GM18867 (cell line): Measurements from ENCODE around the gene CAPN2.
"Not testable (repeated sequence)": the region's sequence is repeated elsewhere in the genome, so short reads cannot be mapped to it uniquely, and the experiment has no call there.

Experiments
- ATAC-seq: cut with Tn5 transposase; IDR thresholded peaks from one replicate; pipeline ENCODE4 v1.9.1; 2021; ENCODE audit warnings: mild to moderate bottlenecking, moderate library complexity; ENCODE audit not compliant: unreplicated experiment

Gene CAPN2

DNA sequence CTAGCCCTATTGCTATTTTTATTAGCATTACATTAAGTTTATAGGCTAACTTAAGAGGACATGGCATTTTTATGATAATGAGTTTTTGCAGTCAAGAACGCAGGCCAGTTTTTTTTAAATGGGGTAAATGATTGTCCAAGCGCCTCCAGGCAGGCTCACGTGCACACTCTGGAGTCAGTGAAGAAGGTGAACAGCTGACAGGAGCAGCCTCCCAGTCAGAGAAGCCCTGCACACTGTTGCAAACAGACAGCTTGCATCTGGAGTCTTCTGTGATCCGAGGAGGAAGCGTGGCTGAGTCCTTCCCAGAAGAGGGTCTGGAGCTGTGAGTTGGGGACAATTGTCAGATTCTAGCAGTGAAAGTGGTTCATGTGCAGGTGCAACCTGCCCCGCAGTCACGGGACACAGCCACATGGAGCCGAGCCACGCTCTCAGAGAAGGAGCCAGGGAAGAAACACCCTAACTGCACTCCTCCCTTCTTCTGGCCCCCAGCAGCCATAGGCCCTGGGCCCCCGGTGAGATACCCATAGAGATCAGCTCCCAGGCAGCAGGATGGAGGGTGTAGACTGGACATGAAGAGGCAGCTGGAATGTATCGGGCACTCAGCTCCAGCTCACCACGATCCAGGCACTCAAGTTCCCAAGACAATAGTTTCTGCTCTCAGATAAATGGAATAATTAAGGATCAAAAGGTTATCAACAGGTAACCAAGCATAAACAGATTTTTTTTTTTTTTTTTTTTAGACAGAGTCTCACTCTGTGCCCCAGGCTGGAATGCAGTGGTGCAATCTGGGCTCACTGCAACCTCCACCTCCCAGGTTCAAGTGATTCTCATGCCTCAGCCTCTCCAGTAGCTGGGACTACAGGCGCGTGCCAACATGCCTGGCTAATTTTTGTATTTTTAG, 26.4 kb downstream of the CAPN2 start:
- ATAC-seq = no peak

DNA sequence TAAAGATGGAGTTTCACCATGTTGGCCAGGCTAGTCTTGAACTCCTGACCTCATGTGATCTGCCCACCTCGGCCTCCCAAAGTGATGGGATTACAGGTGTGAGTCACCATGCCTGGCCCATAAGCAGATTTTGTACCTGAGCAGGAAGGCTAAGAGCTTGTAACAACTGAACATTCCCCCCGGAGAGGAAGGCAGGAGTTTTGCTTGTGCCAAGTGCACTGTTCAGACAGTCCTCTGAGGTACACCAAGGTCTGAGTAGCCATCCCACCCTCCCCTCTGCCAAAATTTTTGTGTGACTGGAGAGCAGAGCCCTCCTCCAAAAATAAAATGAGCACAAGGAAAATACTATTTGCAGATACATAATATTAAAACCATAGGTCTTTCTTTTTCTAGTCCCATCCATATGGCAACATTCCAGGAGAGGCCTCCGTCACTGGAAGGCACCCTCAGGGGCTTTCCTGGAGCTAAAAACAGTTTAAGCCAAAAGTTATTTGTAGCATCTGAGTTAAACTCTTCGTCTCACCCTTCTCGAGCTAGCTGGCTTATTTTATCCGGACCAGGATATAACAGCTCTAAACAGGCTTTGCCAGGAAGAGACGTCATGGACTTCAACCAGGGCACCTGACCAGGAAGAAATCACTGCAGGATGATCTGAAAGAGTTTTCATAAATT, 27.2 kb downstream of the CAPN2 start:
- no peak for ATAC-seq

DNA sequence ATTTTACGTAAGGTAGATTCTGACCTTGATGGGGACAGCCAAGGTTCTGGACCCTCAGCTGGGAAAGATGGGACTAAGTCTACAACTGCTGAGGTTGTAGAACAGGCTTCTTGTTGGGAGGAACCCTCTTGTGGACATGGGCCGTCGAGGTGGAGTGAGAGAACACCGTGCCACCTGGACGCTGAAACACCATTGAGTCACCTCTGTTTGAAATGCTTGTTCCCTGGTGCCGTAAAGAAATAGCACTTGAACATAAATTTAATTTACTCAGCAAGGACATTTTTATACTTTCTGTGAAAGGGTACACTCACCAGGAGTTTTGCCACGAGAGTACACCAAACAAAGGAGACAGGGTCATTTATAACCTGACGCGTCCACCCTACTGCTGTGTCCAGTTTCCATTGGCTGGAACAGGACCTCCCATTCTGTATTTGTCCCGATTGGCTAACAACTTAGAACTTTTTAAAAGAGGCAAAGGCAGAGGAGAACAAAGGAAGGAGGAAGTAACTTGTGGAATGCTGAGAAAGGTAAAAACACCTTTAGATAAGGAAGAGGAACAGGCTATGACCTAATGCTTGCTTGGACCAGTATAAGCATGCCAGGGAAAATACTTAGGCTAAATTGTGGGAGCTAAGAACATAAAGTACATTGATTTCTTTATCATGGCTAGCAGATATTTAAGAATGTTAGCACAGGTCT, 27.8 kb downstream of the CAPN2 start:
- not testable (repeated sequence) for ATAC-seq

DNA sequence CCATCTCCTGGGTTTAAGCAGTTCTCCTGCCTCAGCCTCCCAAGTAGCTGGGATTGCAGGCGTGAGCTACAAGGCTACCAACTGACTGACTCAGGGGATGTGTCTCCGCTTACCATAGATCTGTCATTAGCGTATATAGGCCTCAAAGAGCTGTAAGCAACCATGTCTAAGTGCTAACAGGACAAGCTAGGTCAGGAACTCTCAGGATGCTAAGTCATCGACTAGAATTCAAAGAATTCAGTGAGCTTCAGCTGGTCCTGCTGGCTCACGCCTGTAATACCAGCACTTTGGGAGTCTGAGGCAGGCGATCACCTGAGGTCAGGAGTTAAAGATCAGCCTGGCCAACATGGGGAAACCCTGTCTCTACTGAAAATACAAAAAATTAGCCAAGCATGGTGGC, 29.5 kb downstream of the CAPN2 start:
- no peak for ATAC-seq

DNA sequence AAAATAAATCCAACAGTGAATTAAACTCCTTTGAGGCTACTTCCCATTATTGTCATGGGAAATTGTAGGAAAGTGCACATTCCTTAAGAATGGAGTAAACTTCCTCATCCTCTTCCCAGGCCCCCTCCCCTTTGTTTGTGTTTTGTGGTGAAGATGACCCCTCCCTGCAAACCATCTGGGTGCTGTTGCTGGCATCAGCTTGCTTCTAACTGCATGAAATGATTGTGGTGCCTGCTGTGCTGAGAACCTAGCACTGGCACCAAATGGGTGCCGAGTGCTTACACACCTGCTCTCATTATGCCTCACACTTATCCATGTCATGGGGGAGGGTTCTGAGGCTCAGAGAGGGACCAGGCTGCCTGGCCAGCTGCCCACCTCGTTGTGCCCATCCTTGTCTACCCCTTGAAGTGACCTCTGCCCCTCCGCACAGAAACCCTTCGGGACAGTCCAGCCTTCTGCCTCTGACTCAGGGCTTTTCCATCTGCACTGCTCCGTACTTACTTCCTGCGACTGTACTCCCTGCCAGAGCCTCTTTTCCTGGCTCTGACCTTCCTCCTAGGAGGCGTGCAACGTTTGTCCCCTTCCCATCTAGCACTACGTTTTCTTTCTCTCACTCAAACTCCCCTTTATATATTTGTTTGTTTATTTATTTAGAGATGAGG, 30.6 kb downstream of the CAPN2 start:
- ATAC-seq = no peak

DNA sequence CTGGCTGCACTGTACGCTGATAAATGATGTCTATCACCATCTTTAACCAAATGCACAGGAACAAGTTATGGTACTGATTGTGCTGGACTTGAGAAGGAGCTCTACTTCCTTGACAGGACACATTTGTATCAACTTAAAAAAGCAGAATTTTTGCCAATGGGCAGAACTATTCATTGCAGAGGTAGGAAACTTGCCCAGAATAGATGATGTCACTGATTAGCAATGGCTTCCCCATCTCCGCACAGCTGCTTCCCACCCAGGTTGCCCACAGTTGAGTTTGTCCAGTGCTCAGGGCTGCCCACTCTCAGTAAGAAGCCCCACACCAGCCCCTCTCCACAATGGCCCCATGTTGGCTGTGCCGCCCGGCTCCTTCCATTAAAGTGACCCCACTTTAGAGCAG, 33.4 kb downstream of the CAPN2 start:
- ATAC-seq = no peak

DNA sequence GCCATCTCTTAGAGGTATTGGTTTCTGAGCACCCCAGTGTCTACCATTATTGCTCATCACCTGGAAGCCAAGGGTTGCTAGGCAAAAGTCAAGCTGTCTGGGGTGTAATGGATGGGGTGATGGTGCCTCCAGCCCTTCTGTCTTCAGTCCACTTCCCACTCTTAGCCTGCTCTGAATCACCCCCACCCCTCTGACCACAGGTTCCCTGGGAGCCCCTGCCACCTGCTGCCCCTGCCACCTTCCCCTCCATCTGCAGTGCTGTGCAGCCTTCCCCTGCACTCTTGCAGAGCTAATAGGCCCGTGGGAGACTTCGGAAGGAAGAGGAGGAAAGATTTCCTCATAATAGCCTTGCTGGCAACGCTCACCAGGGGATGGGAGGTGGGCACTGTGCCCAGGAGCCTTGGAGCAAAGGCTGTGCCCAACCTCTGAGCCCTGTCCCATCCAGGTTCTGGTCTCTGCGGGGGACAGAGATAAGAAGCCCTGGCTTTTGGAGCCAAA, 35.5 kb downstream of the CAPN2 start:
- peak; percentile 16 for ATAC-seq

DNA sequence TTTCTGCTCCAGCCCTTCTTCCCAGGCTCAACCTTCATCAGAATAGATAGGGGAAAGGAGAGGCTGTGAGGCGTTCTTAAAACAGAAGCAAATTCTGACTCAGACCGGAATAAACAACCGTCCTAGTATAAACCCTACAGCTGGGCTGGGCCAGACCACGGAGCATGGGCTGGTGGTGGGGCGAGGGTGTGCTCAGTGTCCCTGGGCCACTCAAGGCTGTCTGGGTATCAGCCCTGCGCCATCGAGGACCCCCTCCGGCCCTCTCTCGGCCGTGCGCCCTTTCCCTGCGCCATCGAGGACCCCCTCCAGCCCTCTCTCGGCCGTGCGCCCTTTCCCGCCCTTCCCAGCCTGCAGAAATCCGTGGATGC, 36.0 kb downstream of the CAPN2 start:
- ATAC-seq = peak; percentile 64

DNA sequence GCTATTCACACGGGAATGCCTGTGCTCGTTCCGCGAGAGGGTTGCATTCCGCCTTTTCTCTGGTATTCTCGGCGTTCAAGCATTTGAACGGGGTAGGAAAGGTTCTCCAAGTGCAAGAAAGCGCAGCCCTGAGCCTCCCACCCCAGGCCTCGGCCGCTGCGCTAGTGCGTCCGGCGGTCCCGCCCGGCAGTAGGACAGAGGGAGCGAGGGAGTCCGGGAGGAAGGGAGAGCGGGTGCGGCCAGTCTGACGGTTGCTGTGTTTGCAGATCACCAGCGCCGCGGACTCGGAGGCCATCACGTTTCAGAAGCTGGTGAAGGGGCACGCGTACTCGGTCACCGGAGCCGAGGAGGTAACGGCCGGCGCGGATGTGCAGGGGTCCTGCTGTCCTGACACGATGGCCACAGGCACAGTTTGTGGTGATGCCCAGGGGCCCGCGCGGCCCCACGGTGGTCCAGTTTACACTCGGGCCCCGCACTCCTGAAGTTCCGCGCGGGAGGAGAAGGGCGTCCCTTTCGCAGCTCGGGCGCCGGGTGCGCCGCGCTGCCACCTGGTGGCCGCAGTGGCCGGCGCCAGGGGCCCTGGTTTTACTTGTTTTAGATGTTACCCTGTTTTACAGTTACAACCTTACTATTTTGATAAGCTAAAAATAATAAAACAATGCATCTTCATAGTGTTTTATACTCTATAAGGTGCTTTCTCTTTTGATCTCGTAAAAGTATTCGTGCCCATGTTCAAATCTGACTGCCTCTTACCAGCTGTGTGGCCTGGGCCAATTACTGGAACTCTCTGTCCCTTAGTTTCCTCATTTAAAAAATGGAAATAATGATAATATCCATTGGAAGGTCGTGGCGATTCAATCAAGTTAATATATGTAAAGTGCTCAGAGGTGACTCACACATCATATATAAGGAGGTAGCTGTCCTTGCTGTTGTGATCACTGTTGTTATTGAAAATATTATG, 36.7 kb downstream of the CAPN2 start:
- ATAC-seq = peak; percentile 75

DNA sequence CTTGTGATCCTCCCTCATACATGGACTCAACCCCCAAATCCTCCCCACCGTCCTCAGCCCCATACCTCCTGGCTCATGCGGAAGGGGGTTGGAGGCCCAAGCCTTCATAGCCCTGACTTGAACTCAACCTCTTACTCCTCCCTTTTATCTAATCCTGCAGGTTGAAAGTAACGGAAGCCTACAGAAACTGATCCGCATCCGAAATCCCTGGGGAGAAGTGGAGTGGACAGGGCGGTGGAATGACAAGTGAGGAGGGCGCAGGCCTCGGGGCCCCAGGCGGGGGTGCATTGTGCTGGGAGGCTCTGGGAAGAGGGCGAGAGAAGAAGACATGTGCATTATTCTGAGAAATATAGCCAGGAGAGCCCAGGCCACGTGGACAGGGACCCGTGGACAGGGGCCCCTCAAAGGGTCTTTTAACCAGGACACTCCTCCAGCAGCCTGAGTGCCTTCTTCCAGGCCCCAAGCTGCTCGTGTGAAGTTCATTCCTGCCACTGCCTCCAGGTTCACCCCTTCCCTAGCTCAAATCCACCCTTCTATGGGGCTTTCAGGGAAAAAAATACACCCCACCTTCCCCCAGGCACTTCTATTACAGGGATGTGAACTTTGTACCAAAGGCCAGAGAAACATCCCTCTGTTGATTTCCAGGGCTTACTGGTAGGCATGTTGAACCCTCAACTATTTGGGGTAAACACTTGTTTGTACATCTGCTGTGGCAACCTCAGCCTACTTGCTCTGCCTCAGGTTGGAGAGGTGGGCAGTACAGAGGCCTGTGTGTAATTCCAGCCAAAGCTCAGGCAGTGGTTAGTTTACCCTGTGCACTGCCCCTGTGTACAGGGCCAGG, 38.6 kb downstream of the CAPN2 start:
- ATAC-seq = no peak

DNA sequence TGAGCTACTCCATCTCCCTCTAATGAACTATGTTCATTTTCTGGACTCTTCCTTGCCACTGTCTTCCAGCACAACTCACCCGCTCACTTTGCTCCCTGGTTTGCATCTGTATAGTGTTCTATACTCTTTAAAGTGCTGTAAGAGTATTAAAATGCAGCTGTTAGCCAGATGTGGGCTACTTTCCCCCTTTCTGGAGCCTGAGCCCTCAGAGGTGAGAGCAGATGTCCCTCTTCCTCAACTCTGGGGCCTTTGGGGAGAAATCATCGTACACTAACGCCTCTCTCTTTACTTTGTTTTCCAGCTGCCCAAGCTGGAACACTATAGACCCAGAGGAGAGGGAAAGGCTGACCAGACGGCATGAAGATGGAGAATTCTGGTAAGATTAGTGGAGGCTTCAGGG, 39.4 kb downstream of the CAPN2 start:
- ATAC-seq = no peak

DNA sequence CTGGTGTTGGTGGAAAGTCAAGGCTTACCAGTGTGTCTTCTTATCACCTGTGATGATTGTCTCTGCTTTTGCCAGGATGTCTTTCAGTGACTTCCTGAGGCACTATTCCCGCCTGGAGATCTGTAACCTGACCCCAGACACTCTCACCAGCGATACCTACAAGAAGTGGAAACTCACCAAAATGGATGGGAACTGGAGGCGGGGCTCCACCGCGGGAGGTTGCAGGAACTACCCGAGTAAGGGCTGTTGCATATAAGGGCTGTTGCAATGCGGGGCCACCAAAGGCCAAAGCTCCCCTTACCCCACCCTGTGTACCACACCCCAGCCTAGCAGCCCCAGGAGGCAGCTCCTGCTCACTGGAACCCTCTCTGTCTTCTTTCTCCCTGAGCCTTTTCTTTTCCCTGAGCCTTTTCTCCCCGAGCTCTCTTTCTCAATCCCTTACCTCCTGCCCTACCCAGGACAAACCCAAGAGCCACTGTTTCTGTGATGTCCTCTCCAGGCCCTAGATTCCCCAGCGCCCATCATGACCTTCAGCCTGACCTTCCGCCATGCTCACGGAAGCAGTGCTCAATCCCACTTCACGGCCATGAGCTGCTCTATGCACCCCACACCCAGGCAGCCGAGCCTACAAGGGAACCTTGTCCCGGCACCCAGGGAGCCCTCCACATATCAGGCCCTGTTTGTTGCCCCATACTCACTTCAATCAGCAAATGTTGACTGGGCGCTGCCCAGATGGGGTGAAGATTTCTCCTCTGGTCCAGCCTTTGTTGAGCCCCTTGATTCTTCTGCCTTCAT, 40.6 kb downstream of the CAPN2 start:
- ATAC-seq = no peak

DNA sequence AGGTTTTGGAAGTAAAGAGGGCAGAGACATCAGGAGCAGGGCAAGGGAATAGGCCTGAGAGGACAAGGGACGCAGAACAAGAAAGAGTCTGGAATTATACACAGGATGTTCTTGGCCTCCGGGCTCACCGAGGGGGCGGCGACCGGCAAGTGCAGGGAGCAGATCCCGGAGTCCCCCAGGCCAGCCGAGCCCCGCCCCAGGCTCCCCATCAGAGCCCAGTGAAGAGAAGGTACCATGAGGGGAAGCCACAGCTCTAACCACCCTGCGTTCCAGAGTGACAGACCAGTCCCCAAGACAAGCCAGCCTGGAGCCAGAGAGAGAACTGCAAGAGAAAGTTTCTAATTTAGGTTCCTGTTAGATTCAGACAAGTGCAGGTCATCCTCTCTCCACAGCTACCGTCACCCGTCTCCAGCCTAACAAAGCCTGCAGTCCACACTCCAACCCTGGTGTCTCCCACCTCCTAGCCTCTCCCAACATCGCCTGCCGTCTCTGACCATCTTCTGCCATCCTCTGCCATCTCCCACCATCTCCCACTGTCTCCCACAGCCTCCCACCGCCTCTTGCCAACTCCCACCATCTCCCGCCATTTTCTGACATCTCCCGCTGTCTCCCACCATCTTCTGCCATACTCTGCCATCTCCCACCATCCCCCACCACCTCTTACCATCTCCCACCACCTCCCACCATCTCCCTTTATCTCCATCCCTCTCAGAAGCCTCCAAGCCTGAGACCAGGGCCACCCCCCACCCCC, 42.5 kb downstream of the CAPN2 start:
- no peak for ATAC-seq

DNA sequence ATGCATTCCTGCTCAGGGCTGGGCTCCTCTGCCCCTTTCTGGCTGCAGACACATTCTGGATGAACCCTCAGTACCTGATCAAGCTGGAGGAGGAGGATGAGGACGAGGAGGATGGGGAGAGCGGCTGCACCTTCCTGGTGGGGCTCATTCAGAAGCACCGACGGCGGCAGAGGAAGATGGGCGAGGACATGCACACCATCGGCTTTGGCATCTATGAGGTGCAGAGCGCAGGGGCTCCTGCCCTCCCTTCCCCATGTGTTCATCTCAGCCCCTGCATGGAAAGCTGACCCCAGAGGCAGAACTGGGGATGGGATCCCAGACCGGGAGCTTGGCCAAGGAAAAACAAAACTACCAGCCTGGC, 43.1 kb downstream of the CAPN2 start:
- no peak for ATAC-seq

DNA sequence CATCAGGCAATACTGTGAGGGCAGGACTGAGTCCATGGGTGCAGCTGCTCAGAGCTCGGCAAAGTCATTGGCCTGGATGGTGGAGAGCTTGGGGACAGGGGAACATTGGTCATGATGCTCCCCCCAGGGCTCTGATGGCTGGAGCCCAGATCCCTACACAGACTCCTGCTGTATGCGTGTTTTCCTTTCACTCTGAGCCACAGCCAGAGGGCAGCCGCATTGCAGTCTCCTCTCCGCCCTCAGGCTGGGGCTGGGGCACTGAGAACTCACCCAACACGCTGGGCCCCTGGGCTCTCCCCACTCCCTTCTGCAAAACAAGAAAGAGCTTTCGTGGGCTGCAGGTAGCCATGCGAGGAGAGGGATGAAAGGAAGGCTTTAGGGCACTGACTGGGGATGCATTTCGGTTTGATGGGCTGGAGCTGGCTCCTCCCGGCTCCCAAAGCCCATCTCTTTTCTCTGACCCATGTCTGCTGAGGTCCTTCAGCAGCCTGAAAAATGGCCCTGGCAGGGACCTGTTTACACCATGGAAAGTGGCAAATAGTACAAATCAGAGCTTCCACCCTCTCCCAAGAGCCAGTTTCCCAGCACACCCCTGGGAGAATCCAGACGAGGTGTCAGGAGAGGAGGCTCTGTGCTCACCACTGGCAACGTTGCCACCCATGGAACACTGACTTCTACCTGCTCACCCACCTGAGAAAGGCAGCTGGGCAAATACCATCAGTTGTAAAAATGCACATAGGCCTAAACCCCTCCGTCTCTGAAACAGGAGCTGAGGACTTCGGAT, 43.8 kb downstream of the CAPN2 start:
- ATAC-seq = no peak

DNA sequence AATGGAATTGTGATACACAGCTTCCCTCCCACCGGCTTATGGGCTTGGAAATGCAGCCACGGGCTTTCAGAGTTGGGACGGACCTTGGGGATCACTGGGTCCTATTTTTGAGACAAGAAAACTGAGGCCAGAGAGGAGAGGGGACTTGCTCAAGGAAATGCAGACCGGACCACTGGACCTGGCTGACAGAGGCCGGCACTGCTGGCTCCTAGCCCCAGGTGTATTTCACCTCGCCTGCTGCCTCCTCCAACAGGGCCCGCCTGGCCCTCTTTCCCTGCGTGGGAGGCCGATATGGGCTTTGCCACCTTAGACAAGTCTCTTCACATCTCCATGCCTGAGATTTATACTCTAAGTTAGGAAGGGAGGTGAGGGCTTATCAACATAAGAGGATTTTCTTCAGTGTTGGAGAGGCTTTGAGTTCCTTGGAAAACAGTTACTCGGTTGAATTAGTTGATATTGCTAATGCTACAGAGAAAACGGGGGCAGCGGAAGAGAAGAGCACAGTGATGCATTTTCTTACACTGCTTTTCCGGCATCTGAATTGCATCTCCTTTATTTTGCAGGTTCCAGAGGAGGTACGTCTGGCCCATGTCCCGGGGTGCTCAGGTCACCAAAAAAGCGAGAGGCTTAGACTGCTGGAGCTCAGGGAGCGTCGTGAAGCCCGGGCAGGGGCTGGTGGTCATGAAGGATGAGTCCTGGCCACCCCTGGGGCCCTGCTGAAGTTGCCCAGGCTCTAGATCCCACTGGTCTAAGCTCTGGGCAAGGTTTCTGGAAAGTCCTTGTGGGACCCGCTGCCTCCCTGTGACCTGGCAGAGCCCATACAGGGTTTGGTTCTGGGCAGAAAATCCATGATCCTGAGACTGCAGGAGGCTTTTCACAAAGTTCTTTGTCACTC, 44.7 kb downstream of the CAPN2 start:
- no peak for ATAC-seq
